GM19455 (cell line): ENCODE data around the gene ZNF93.
"Not testable (repeated sequence)": the region's sequence is repeated elsewhere in the genome, so short reads cannot be mapped to it uniquely, and the experiment has no call there.

Source experiments
- ATAC-seq: cut with Tn5 transposase; IDR thresholded peaks from one replicate; pipeline ENCODE4 v1.9.1; 2021; ENCODE audit not compliant: unreplicated experiment

Gene ZNF93

GRCh38 chr19:19900729-19901444, at the start of gene ZNF93:
ZNF93 (plus strand) TSS chr19:19900946; CDS start chr19:19901089, 143 bp downstream.
- ATAC-seq, result peak; percentile 90

DNA sequence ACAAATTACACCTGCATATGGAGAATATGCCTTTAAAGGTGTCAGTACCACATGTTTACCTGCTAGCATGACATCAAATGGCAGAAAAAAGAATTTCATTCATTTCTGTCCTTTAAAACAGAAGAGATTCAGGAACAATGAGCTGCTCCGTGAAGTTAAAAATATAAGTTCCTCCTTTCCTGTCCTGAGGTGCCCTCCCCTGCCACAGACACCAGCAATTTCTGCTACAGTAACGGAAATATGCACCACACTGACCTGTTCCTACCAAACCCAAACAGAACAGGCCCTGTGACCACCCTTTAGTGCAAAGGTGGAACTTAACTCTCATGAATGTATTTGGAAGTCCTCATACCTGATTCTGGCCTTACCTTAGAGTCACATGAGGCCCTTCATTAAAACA, 49.0 kb upstream of the ZNF93 start:
- ATAC-seq, result not testable (repeated sequence)

DNA sequence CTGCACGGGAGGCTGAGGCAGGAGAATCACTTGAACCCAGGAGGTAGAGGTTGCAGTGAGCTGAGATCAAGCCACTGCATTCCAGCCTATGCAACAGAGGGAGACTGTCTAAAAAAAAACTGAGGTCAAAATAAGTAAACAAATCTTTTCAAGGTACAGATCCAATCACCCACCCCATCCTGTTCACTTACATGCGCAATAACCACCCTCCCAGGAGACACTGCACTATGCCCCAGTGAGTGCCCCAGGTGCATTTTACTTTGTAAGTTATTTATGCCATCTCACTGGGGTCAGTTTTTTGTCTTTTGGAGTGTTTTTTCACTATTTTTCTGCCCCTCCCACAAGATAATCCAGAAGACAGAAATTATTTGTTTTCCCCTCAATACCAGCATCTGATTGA, 42.0 kb upstream of the ZNF93 start:
- no peak for ATAC-seq

DNA sequence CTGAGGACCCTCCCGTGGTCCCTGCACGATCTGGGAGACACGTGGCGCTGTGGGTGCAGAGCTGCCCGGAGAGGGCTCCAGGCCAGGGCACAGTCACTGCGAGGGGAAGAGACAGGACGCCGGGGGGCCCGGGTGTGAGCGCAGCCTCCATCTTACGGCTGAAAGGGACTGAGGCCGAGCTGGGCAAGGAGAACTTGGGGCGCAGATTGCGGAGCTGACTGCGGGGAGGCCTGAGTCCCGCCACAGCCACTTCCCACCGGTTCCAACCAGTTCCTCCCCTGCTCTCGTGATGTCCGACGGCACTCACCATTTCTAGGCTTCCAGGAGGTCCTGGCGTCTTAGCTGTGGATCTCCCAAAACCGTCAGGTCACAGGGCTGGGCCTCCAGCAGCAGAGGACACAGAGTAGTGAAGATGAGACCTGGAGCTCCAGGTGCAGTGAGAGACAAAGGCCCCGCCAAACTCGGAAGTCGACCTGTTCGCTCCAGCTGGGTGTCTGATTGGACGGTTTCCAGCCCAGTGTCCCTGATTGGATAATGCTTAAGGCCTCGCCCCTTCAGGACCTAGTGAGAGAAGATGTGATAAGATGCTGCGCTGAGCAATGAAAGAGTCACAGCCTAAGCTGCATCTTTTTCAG, 39.9 kb upstream of the ZNF93 start:
- ATAC-seq, result no peak

GRCh38 chr19:19865750-19866610, 34.8 kb upstream of the ZNF93 start, which contains the start of gene ZNF253:
ZNF253 (plus strand) TSS chr19:19865882; CDS start chr19:19865997, 115 bp downstream.
- ATAC-seq, result peak; percentile 91

DNA sequence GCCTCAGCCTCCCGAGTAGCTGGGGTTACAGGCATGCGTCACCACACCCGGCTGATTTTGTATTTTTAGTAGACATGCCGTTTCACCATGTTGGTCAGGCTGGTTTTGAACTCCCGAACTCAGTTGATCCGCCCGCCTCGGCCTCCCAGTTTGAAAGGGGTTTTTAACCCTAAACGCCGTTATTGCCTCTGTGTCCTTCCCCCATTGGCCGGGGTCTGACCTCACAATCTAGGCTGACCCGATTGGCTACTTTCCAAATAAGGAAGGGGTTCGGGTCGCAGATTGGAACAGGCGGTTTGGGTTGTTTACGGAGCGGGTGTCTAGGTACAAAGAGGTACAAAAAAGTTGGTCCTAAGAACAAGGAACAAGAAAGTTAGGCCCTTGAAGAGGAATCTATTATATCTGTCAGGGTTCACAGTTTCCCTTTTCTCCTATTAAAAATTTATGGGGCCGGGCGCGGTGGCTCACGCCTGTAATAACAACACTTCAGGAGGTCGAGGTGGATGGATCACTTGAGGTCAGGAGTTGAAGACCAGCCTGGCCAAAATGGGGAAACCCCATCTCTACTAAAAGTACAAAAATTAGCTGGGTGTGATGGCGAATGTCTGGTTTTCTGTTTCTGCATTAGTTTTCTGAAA, 34.0 kb upstream of the ZNF93 start:
- ATAC-seq, result no peak

GRCh38 chr19:19870086-19870485, 30.7 kb upstream of the ZNF93 start:
- not testable (repeated sequence) for ATAC-seq

DNA sequence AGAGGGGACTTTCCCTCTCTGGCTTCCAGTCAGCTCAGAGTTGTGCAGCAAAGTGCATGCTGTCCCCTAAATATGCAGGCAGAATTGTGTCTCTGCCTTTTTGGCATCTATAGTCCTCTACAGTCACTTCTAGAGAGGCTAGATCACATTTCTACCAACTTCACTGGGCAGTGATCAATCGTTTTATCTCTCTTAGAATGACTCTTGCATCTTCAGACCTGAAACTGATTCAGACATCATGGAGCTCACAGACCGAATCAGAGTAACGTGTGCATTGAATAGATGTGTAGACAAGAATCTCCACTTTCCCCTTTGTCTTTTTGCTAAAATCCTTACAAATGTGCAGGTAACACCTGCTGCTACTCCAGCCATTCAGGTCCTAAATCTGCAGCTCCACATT, 28.8 kb upstream of the ZNF93 start:
- ATAC-seq, result no peak

GRCh38 chr19:19873381-19873780, 27.4 kb upstream of the ZNF93 start:
- no peak for ATAC-seq

- no peak for ATAC-seq
Observed at GRCh38 chr19:19877724-19878123, 23.0 kb upstream of the ZNF93 start.

DNA sequence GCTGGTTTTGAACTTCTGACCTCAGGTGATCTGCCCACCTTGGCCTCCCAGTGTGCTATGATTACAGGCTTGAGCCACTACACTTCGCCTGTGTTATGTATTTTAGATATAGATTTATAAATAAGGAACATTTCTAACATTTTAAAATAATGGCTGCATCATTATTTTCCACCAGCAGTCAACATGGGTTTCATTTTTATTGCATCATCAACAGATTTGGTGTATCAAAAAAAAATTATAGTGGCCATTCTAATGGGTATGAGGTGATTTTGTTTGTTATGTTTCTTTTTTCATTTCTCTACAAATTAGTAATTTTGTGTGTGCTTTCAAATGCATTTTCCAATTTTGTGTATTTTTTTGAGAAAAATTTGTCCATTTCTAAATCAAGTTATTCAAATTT, 16.2 kb upstream of the ZNF93 start:
- ATAC-seq, result no peak

- ATAC-seq, result not testable (repeated sequence)
Observed at GRCh38 chr19:19892055-19892941, 8.4 kb upstream of the ZNF93 start.

- ATAC-seq, result no peak
Observed at GRCh38 chr19:19900139-19900728, 512 bp upstream of the ZNF93 start.

GRCh38 chr19:19907551-19907950, 6.8 kb downstream of the ZNF93 start:
- not testable (repeated sequence) for ATAC-seq

GRCh38 chr19:19909654-19910053, 8.9 kb downstream of the ZNF93 start:
- ATAC-seq, result no peak

GRCh38 chr19:19911150-19911549, 10.4 kb downstream of the ZNF93 start:
- no peak for ATAC-seq

DNA sequence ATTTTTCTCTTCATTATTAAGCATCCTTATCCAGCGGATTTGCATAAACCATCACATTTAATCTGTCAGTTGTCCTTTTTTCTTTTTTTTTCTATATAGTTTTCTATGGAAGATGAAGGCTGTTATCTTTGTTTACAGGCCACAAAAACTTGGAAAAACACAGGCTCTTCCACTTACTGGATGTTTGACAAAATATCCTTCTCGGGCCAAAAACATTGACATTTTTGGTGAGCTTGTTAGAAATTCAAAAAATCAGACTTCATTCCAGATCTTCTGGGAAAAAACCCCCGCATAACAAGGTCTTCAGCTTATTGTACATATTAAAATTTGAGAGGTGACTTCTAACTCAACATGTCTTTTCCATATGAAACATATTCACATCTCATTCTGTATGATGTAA, 13.8 kb downstream of the ZNF93 start:
- ATAC-seq, result no peak

DNA sequence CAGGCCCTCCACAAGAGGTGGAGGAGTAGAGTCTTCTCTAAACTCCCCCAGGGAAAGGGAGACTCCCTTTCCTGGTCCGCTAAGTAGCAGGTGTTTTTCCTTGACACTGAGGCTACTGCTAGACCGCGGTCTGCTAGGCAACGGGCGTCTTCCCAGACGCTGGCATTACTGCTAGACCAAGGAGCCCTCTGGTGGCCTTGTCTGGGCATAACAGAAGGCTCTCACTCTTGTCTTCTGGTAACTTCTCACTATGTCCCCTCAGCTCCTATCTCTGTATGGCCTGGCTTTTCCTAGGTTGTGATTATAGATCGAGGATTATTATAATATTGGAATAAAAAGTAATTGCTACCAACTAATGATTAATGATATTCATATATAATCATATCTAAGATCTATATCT, 29.7 kb downstream of the ZNF93 start:
- not testable (repeated sequence) for ATAC-seq

- ATAC-seq, result not testable (repeated sequence)
Observed at GRCh38 chr19:19933432-19934314, 32.9 kb downstream of the ZNF93 start.
